ENCODE data around the gene BTBD10.
"Not testable (repeated sequence)": the region's sequence is repeated elsewhere in the genome, so short reads cannot be mapped to it uniquely, and the experiment has no call there.

BTBD10 gene

DNA sequence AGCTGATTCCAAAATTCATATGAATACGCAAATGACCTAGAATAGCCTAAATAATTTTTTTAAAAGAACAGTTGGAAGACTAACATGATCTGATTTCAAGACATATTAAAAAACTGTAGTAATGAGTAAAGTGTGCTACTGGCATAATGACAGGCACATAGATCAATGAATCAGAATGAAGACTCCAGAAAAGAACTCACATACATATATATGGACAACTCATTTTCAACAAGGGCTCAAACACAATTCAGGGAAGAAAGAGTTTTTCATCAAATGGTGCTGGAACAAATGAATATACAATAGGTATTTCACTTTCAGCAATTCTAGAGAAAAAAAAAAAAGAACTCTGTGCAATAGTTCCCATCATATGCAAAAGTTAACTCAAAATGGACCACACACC is 33.7 kb downstream of the BTBD10 start:
- no peak for DNase-seq (ENCODE audit: extremely low read depth, insufficient read length)
- TF ChIP-seq, protein P1, sequence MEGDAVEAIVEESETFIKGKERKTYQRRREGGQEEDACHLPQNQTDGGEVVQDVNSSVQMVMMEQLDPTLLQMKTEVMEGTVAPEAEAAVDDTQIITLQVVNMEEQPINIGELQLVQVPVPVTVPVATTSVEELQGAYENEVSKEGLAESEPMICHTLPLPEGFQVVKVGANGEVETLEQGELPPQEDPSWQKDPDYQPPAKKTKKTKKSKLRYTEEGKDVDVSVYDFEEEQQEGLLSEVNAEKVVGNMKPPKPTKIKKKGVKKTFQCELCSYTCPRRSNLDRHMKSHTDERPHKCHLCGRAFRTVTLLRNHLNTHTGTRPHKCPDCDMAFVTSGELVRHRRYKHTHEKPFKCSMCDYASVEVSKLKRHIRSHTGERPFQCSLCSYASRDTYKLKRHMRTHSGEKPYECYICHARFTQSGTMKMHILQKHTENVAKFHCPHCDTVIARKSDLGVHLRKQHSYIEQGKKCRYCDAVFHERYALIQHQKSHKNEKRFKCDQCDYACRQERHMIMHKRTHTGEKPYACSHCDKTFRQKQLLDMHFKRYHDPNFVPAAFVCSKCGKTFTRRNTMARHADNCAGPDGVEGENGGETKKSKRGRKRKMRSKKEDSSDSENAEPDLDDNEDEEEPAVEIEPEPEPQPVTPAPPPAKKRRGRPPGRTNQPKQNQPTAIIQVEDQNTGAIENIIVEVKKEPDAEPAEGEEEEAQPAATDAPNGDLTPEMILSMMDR (IDR thresholded peaks at IDR 0.05; ENCODE audit: insufficient read depth, low read length, poor library complexity, severe bottlenecking), result no peak
- H3K36me3 ChIP-seq (ENCODE audit: control insufficient read depth, insufficient read depth, low read length), result no peaks in the 10 kb centered on the region
- no peak overlapping the region for H3K4me3 ChIP-seq (replicated peaks; ENCODE audit: low read depth, low read length)
- no peaks in the 10 kb centered on the region for H3K27me3 ChIP-seq (replicated peaks; ENCODE audit: control insufficient read depth, insufficient read depth, low read length)

DNA sequence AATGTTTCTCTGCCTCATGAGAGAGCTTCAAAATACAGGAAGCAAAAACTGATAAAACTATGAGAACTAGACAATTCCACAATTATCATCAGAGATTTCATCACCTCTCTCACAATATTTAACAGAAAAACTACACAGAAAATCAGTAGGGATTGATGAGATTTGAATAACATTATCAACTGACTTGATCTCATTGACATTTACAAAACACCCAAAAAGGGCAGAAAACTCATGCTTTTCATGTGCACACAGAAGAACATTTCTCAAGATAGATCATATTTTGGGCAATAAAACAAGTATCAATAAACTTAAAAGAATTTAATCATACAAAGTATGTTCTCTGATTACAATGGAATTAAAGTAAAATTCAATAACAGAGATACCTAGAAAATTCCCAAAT is 35.6 kb downstream of the BTBD10 start:
- no peak for DNase-seq (ENCODE audit: extremely low read depth, insufficient read length)
- TF ChIP-seq, protein P1 (IDR thresholded peaks at IDR 0.05; ENCODE audit: insufficient read depth, low read length, poor library complexity, severe bottlenecking), result no peak
- Histone ChIP-seq H3K36me3 (ENCODE audit: control insufficient read depth, insufficient read depth, low read length) (no peaks in the 10 kb centered on the region), H3K4me3 (replicated peaks; ENCODE audit: low read depth, low read length) (no peak overlapping the region), H3K27me3 (replicated peaks; ENCODE audit: control insufficient read depth, insufficient read depth, low read length) (no peaks in the 10 kb centered on the region)

DNA sequence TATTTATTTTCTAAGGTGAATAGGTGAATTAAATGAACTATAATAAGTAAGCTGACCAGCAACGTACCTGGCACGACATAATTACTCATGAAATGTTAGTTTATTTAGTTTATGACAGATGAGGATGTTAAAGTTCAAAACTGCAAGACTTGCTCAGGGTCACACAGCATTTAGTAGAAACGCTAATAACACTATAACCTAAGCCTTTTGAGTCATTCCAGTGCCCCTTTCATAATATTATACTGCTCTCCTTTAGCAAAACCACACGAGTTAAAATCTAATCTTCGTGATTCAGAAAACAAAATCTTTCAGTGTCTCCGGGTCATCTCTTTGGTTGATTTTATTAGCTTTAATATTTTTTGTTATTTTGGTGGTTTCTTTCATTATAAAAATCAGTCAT is 39.6 kb downstream of the BTBD10 start:
- Histone ChIP-seq H3K27me3 (replicated peaks; ENCODE audit: control insufficient read depth, insufficient read depth, low read length) (no peaks in the 10 kb centered on the region), H3K4me3 (replicated peaks; ENCODE audit: low read depth, low read length) (no peak overlapping the region), H3K36me3 (ENCODE audit: control insufficient read depth, insufficient read depth, low read length) (no peaks in the 10 kb centered on the region)
- DNase-seq (ENCODE audit: extremely low read depth, insufficient read length), result no peak
- TF ChIP-seq, protein P1 (IDR thresholded peaks at IDR 0.05; ENCODE audit: insufficient read depth, low read length, poor library complexity, severe bottlenecking), result no peak

DNA sequence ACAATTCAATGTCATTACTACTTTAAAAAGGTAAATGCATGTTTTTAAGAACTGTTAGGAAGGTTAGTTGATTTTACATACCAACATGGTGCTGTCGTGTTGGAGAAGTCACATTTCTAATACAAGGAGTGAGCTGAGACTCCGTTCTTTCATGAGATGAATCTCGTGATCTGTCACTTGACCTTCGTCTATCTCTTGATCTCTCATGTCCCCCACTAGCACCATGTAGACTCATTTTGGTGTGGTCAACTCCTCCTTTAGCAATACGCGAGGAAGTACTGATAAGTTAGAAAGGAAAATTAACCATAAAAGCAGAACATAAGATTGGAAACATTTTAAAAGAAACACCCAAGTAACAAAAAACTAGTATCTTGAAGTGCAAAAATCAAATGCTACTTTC is 41.5 kb downstream of the BTBD10 start:
- H3K36me3 ChIP-seq (ENCODE audit: control insufficient read depth, insufficient read depth, low read length), result no peaks in the 10 kb centered on the region
- no peak for DNase-seq (ENCODE audit: extremely low read depth, insufficient read length)
- TF ChIP-seq, protein P1 (IDR thresholded peaks at IDR 0.05; ENCODE audit: insufficient read depth, low read length, poor library complexity, severe bottlenecking), result no peak
- H3K4me3 ChIP-seq (replicated peaks; ENCODE audit: low read depth, low read length), result no peak overlapping the region
- no peaks in the 10 kb centered on the region for H3K27me3 ChIP-seq (replicated peaks; ENCODE audit: control insufficient read depth, insufficient read depth, low read length)

DNA sequence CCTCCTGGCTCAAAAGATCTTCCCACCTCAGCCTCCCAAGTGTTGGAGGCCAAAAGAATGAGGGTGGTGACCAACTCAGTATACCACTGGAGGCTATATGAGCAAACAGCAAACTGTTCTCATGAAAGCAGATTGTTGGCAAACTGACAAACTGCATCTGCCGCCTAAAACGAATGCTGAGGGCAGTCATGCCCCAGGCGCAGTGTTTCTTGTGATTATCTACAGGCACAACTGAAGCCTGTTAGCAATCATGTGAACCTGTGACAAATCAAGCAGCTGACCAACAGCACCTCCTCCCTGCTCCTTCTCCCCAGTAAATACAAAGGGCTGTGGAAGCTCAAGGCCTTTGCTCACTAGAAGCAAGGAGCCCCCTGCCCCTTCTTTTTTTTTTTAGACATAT is 47.8 kb downstream of the BTBD10 start:
- TF ChIP-seq, protein P1 (IDR thresholded peaks at IDR 0.05; ENCODE audit: insufficient read depth, low read length, poor library complexity, severe bottlenecking), result no peak
- Histone ChIP-seq H3K4me3 (replicated peaks; ENCODE audit: low read depth, low read length) (no peak overlapping the region), H3K27me3 (replicated peaks; ENCODE audit: control insufficient read depth, insufficient read depth, low read length) (no peaks in the 10 kb centered on the region), H3K36me3 (ENCODE audit: control insufficient read depth, insufficient read depth, low read length) (peaks cover 4% of the 10 kb centered on the region)
- DNase-seq (ENCODE audit: extremely low read depth, insufficient read length), result no peak

DNA sequence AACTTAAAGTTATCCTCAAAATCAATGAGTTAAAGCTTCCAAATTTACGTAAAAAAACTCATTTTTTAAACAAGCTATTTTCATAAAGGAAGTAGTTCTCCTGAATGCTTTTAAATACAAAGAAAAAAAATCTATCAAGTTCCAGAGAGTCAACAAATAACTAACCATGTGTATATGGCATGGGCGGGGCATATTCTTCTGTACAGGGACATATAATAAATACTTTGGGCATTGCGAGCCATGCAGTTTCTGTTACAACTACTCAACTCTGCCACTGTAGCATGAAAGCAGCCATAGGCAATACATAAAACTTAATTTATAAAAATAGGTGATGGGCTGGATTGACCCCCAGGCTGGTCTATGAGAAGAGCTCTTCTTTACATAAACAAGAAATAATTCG is 57.8 kb downstream of the BTBD10 start:
- peaks cover 4% of the 10 kb centered on the region for H3K36me3 ChIP-seq (ENCODE audit: control insufficient read depth, insufficient read depth, low read length)
- TF ChIP-seq, protein P1 (IDR thresholded peaks at IDR 0.05; ENCODE audit: insufficient read depth, low read length, poor library complexity, severe bottlenecking), result no peak
- no peak for DNase-seq (ENCODE audit: extremely low read depth, insufficient read length)
- no peaks in the 10 kb centered on the region for H3K27me3 ChIP-seq (replicated peaks; ENCODE audit: control insufficient read depth, insufficient read depth, low read length)
- no peak overlapping the region for H3K4me3 ChIP-seq (replicated peaks; ENCODE audit: low read depth, low read length)

DNA sequence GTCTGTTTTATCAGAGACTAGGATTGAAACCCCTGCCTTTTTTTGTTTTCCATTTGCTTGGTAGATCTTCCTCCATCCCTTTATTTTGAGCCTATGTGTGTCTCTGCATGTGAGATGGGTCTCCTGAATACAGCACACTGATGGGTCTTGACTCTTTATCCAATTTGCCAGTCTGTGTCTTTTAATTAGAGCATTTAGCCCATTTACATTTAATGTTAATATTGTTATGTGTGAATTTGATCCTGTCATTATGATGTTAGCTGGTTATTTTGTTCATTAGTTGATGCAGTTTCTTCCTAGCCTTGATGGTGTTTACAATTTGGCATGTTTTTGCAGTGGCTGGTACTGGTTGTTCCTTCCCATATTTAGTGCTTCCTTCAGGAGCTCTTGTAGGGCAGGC is 64.7 kb downstream of the BTBD10 start:
- DNase-seq (ENCODE audit: extremely low read depth, insufficient read length); H3K27me3 ChIP-seq (replicated peaks; ENCODE audit: control insufficient read depth, insufficient read depth, low read length); H3K36me3 ChIP-seq (ENCODE audit: control insufficient read depth, insufficient read depth, low read length); H3K4me3 ChIP-seq (replicated peaks; ENCODE audit: low read depth, low read length): not testable (repeated sequence)
